ENCODE measurements around the gene RAD51AP2. TPM values are rescaled to one million over a fixed set of nuclear protein-coding genes. Genes with fewer than 3 reads are reported as not detected.
A peak's percentile ranks its signal among the peaks of the same experiment; 100 is the strongest.

RAD51AP2 gene
- total and polyA plus RNA-seq, 2 of the 13 experiments (the other 11 are each of a cell fraction or from before 2014, with no cell fraction given) = 0.11 to 0.12 TPM

DNA sequence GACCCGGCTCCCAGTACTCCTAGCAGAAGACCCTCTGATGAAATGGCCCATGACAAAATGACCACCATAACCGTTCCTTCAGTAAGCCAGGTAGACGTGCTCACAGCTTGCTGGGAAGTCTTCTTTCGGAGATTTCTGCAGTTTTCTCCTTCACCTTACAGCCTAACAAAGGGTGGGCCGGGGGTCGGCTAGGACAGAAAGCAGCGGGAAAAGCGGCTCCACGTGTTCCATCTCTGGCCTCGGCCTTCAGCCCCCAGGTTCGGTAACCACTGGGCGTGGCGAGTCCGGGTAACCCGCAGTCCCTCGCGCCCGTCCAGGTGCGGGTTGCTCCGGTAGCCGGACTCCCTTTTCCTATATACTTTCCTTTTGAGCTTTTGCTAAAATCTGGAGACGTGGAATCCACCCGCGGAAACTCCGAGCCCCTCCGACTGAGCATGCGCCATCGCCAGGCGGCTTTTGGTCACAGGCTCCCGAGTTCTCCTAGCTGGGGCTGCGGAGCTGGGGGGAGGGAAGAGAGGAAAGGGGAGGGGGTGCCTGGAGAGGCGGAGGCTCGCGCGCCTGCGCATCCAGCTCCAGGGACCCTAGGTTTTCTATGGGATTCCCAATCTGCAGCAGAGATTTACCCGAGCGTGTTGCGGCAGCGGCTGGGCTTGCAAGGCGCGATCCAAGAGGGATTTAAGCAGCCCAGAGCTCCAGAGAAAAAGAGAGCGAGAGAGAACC lies 22.0 kb upstream of the RAD51AP2 start, which contains the start of gene VSNL1 (continued):
- TF ChIP-seq ZBTB33 (CRISPR knock-in tag; IDR thresholded peaks at IDR 0.05) (0 out of 2 replicates have a peak, but pooled peaks have one; percentile 5), EED (CRISPR knock-in tag; IDR thresholded peaks at IDR 0.05) (peak; percentile 58; the same call in 1 of the 2 replicates), ZSCAN25 (CRISPR knock-in tag; IDR thresholded peaks at IDR 0.05) (0 out of 2 replicates have a peak, but pooled peaks have one; percentile 46), RFXAP (CRISPR knock-in tag; IDR thresholded peaks at IDR 0.05; ENCODE audit: borderline replicate concordance) (peak; percentile 89), NFRKB (IDR thresholded peaks at IDR 0.05) (no peak), ZKSCAN1 (IDR thresholded peaks at IDR 0.05; ENCODE audit: low read length) (no peak), ZNF580 (CRISPR knock-in tag; IDR thresholded peaks at IDR 0.05; ENCODE audit: borderline replicate concordance, low read depth) (no peak), PITX1 (CRISPR knock-in tag; IDR thresholded peaks at IDR 0.05) (peak; percentile 45; the same call in 1 of the 2 replicates), HNRNPL (IDR thresholded peaks at IDR 0.05; ENCODE audit: low read depth, low read length) (no peak), ZNF605 (CRISPR knock-in tag; IDR thresholded peaks at IDR 0.05) (peak; percentile 97), ZBTB20 (CRISPR knock-in tag; IDR thresholded peaks at IDR 0.05; ENCODE audit: borderline replicate concordance, low read depth) (peak; percentile 81; the same call in 1 of the 2 replicates), ZNF674 (CRISPR knock-in tag; IDR thresholded peaks at IDR 0.05; ENCODE audit: low read depth) (no peak), ZNF768 (CRISPR knock-in tag; IDR thresholded peaks at IDR 0.05) (peak; percentile 72), CEBPZ (IDR thresholded peaks at IDR 0.05; ENCODE audit: low read length) (no peak), NAIF1 (CRISPR knock-in tag; IDR thresholded peaks at IDR 0.05; ENCODE audit: borderline replicate concordance) (peak; percentile 90; the same call in 1 of the 2 replicates), ZNF713 (CRISPR knock-in tag; IDR thresholded peaks at IDR 0.05) (peak; percentile 63; the same call in 1 of the 2 replicates)
- TF ChIP-seq, protein P1, sequence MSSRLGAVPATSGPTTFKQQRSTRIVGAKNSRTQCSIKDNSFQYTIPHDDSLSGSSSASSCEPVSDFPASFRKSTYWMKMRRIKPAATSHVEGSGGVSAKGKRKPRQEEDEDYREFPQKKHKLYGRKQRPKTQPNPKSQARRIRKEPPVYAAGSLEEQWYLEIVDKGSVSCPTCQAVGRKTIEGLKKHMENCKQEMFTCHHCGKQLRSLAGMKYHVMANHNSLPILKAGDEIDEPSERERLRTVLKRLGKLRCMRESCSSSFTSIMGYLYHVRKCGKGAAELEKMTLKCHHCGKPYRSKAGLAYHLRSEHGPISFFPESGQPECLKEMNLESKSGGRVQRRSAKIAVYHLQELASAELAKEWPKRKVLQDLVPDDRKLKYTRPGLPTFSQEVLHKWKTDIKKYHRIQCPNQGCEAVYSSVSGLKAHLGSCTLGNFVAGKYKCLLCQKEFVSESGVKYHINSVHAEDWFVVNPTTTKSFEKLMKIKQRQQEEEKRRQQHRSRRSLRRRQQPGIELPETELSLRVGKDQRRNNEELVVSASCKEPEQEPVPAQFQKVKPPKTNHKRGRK (CRISPR knock-in tag; IDR thresholded peaks at IDR 0.05) = no peak
- TF ChIP-seq, protein P2, sequence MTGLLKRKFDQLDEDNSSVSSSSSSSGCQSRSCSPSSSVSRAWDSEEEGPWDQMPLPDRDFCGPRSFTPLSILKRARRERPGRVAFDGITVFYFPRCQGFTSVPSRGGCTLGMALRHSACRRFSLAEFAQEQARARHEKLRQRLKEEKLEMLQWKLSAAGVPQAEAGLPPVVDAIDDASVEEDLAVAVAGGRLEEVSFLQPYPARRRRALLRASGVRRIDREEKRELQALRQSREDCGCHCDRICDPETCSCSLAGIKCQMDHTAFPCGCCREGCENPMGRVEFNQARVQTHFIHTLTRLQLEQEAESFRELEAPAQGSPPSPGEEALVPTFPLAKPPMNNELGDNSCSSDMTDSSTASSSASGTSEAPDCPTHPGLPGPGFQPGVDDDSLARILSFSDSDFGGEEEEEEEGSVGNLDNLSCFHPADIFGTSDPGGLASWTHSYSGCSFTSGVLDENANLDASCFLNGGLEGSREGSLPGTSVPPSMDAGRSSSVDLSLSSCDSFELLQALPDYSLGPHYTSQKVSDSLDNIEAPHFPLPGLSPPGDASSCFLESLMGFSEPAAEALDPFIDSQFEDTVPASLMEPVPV (CRISPR knock-in tag; IDR thresholded peaks at IDR 0.05) = peak; percentile 87

Data from HepG2 (cell line).